ENCODE data around the gene CD46. TPM values are rescaled to one million over a fixed set of nuclear protein-coding genes. Genes with fewer than 3 reads are reported as not detected.

CD46 gene
- total and polyA plus RNA-seq, 7 experiments from 2014 or later, result 109 to 216 (median 127) TPM

- no peak overlapping the region for H3K4me3 ChIP-seq (ENCODE audit: low read length)
- peaks cover 36 to 64% of the 10 kb centered on the region in 2 donors for H3K4me1 ChIP-seq (ENCODE audit: control insufficient read depth in 2 of 2, insufficient read depth in 2 of 2, low read length in 2 of 2)
- intact Hi-C loops (cut with micrococcal nuclease), result loop anchor here in 1 of 2 donors (10.0 kb wide), 1 partner anchor 903 kb away; the partner anchor contains the start of gene FCMR
- DNase-seq, result no peak
- H3K27me3 ChIP-seq (ENCODE audit: control insufficient read depth in 2 of 2, insufficient read depth in 2 of 2, low read length in 2 of 2), result no peaks in the 10 kb centered on the region
- Mint-ChIP-seq H3K4me3 (peak overlapping the region in 6 of 10 donors; percentile 15 to 95 (median 54)), H3K4me1 (peaks cover 81 to 97% (median 94%) of the 10 kb centered on the region in 7 donors), H3K27ac (peak overlapping the region; percentile 96 to 100 (median 98)), H3K9me3 (peaks cover 0 to 16% (median 0%) of the 10 kb centered on the region in 11 donors), H3K36me3 (peaks cover 0 to 23% (median 9%) of the 10 kb centered on the region in 5 donors), H3K27me3 (peaks cover 0 to 6% (median 0%) of the 10 kb centered on the region in 5 donors)
- CTCF ChIA-PET, result interaction anchor here (0.5 to 6.6 kb wide), 11 partner anchors 23 to 142 kb away, joined by 3 to 145 read pairs (median 6); no protein-coding TSS in a partner anchor
- H3K36me3 ChIP-seq (ENCODE audit: control insufficient read depth in 2 of 3, insufficient read depth in 3 of 3, low read length in 3 of 3), result no peaks in the 10 kb centered on the region
- H3K27ac ChIP-seq (ENCODE audit: low read depth, low read length), result peak overlapping the region; percentile 88
- H3K9me3 ChIP-seq (ENCODE audit: control insufficient read depth in 2 of 3, low read length in 3 of 3), result no peaks in the 10 kb centered on the region
- no peak for ATAC-seq
- POLR2A ChIA-PET, result interaction anchor here (1.0 to 17.1 kb wide), 3 partner anchors 41 to 143 kb away, joined by 3 to 547 read pairs (median 75); no protein-coding TSS in a partner anchor
Measured at GRCh38 chr1:207827488-207827830, 75.6 kb downstream of the CD46 start.

- DNase-seq (no peak), ATAC-seq (no peak)
- no peak overlapping the region for H3K4me3 ChIP-seq (ENCODE audit: low read length)
- POLR2A ChIA-PET, result interaction anchor here (6.4 to 17.1 kb wide), 2 partner anchors 41 to 56 kb away, joined by 75 to 547 read pairs; no protein-coding TSS in a partner anchor
- no peaks in the 10 kb centered on the region for H3K36me3 ChIP-seq (ENCODE audit: control insufficient read depth in 2 of 3, insufficient read depth in 3 of 3, low read length in 3 of 3)
- H3K4me3 Mint-ChIP-seq, result peak overlapping the region in 2 of 10 donors; percentile 1 to 9
- H3K4me1 Mint-ChIP-seq, result peaks cover 81 to 97% (median 94%) of the 10 kb centered on the region in 7 donors
- peaks cover 0 to 6% (median 0%) of the 10 kb centered on the region in 5 donors for H3K27me3 Mint-ChIP-seq
- no peaks in the 10 kb centered on the region for H3K27me3 ChIP-seq (ENCODE audit: control insufficient read depth in 2 of 2, insufficient read depth in 2 of 2, low read length in 2 of 2)
- peak overlapping the region; percentile 26 for H3K27ac ChIP-seq (ENCODE audit: low read depth, low read length)
- peak overlapping the region; percentile 43 to 100 (median 96) for H3K27ac Mint-ChIP-seq
- peaks cover 36 to 69% of the 10 kb centered on the region in 2 donors for H3K4me1 ChIP-seq (ENCODE audit: control insufficient read depth in 2 of 2, insufficient read depth in 2 of 2, low read length in 2 of 2)
- CTCF ChIA-PET, result interaction anchor here (0.5 to 6.6 kb wide), 8 partner anchors 31 to 135 kb away, joined by 3 to 145 read pairs (median 8); no protein-coding TSS in a partner anchor
- intact Hi-C loops (cut with micrococcal nuclease), result loop anchor here (1.0 to 10.0 kb wide), 6 partner anchors 36 to 903 kb away; partner anchors contain the start of gene FCMR (in 1 of the 2)
- no peaks in the 10 kb centered on the region for H3K9me3 ChIP-seq (ENCODE audit: control insufficient read depth in 2 of 3, low read length in 3 of 3)
- peaks cover 0 to 20% (median 4%) of the 10 kb centered on the region in 5 donors for H3K36me3 Mint-ChIP-seq
- peaks cover 0 to 13% (median 0%) of the 10 kb centered on the region in 11 donors for H3K9me3 Mint-ChIP-seq
Measured at GRCh38 chr1:207828046-207828445, 76.2 kb downstream of the CD46 start.

- H3K9me3 Mint-ChIP-seq, result peaks cover 0 to 10% (median 0%) of the 10 kb centered on the region in 11 donors
- H3K4me1 Mint-ChIP-seq, result peaks cover 82 to 99% (median 97%) of the 10 kb centered on the region in 7 donors
- DNase-seq (peak; percentile 39 to 69 (median 57)), ATAC-seq (peak; percentile 40)
- Histone ChIP-seq H3K4me1 (ENCODE audit: control insufficient read depth in 2 of 2, insufficient read depth in 2 of 2, low read length in 2 of 2) (peaks cover 36 to 75% of the 10 kb centered on the region in 2 donors), H3K27me3 (ENCODE audit: control insufficient read depth in 2 of 2, insufficient read depth in 2 of 2, low read length in 2 of 2) (no peaks in the 10 kb centered on the region), H3K9me3 (ENCODE audit: control insufficient read depth in 2 of 3, low read length in 3 of 3) (no peaks in the 10 kb centered on the region), H3K36me3 (ENCODE audit: control insufficient read depth in 2 of 3, insufficient read depth in 3 of 3, low read length in 3 of 3) (no peaks in the 10 kb centered on the region), H3K27ac (ENCODE audit: low read depth, low read length) (peak overlapping the region; percentile 26), H3K4me3 (ENCODE audit: low read length) (no peak overlapping the region)
- intact Hi-C loops (cut with micrococcal nuclease), result loop anchor here (1.0 to 10.0 kb wide), 6 partner anchors 36 to 904 kb away; partner anchors contain the start of gene FCMR (in 1 of the 2)
- peak overlapping the region in 3 of 10 donors; percentile 1 to 21 (median 9) for H3K4me3 Mint-ChIP-seq
- H3K27ac Mint-ChIP-seq, result peak overlapping the region; percentile 43 to 100 (median 96)
- H3K27me3 Mint-ChIP-seq, result peaks cover 0 to 5% (median 0%) of the 10 kb centered on the region in 5 donors
- ChIA-PET CTCF (interaction anchor here (0.5 to 6.6 kb wide), 13 partner anchors 9 to 169 kb away, joined by 3 to 145 read pairs (median 7); no protein-coding TSS in a partner anchor), POLR2A (interaction anchor here (1.0 to 17.1 kb wide), 4 partner anchors 9 to 135 kb away, joined by 4 to 547 read pairs (median 7); no protein-coding TSS in a partner anchor)
- peaks cover 0 to 18% (median 4%) of the 10 kb centered on the region in 5 donors for H3K36me3 Mint-ChIP-seq
Measured at GRCh38 chr1:207828485-207829158, 76.8 kb downstream of the CD46 start.

- ATAC-seq (no peak), DNase-seq (no peak)
- Mint-ChIP-seq H3K9me3 (peaks cover 0 to 3% (median 0%) of the 10 kb centered on the region in 11 donors), H3K4me1 (peaks cover 81 to 99% (median 97%) of the 10 kb centered on the region in 7 donors), H3K4me3 (no peak overlapping the region), H3K36me3 (peaks cover 0 to 11% (median 0%) of the 10 kb centered on the region in 5 donors), H3K27me3 (no peaks in the 10 kb centered on the region), H3K27ac (peak overlapping the region in 8 of 9 donors; percentile 23 to 100 (median 85))
- H3K27ac ChIP-seq (ENCODE audit: low read depth, low read length), result no peak overlapping the region
- no peaks in the 10 kb centered on the region for H3K36me3 ChIP-seq (ENCODE audit: control insufficient read depth in 2 of 3, insufficient read depth in 3 of 3, low read length in 3 of 3)
- H3K27me3 ChIP-seq (ENCODE audit: control insufficient read depth in 2 of 2, insufficient read depth in 2 of 2, low read length in 2 of 2), result no peaks in the 10 kb centered on the region
- CTCF ChIA-PET, result interaction anchor here (0.5 to 6.6 kb wide), 17 partner anchors 9 to 168 kb away, joined by 3 to 145 read pairs (median 6); no protein-coding TSS in a partner anchor
- no peaks in the 10 kb centered on the region for H3K9me3 ChIP-seq (ENCODE audit: control insufficient read depth in 2 of 3, low read length in 3 of 3)
- intact Hi-C loops (cut with micrococcal nuclease), result loop anchor here in 1 of 2 donors (10.0 kb wide), 1 partner anchor 905 kb away; the partner anchor contains the start of gene FCMR
- H3K4me1 ChIP-seq (ENCODE audit: control insufficient read depth in 2 of 2, insufficient read depth in 2 of 2, low read length in 2 of 2), result peaks cover 29 to 76% of the 10 kb centered on the region in 2 donors
- POLR2A ChIA-PET, result interaction anchor here (0.9 to 17.1 kb wide), 4 partner anchors 8 to 54 kb away, joined by 3 to 547 read pairs (median 6); no protein-coding TSS in a partner anchor
- no peak overlapping the region for H3K4me3 ChIP-seq (ENCODE audit: low read length)
Measured at GRCh38 chr1:207829576-207829975, 77.7 kb downstream of the CD46 start.

- H3K27me3 ChIP-seq (ENCODE audit: control insufficient read depth in 2 of 2, insufficient read depth in 2 of 2, low read length in 2 of 2), result no peaks in the 10 kb centered on the region
- peaks cover 77 to 99% (median 97%) of the 10 kb centered on the region in 7 donors for H3K4me1 Mint-ChIP-seq
- ChIA-PET CTCF (interaction anchor here (1.1 to 6.6 kb wide), 10 partner anchors 8 to 134 kb away, joined by 3 to 145 read pairs (median 6); no protein-coding TSS in a partner anchor), POLR2A (interaction anchor here (2.0 to 17.1 kb wide), 4 partner anchors 8 to 132 kb away, joined by 7 to 547 read pairs (median 32); no protein-coding TSS in a partner anchor)
- H3K4me1 ChIP-seq (ENCODE audit: control insufficient read depth in 2 of 2, insufficient read depth in 2 of 2, low read length in 2 of 2), result peaks cover 26 to 73% of the 10 kb centered on the region in 2 donors
- H3K9me3 Mint-ChIP-seq, result peaks cover 0 to 1% (median 0%) of the 10 kb centered on the region in 11 donors
- no peaks in the 10 kb centered on the region for H3K27me3 Mint-ChIP-seq
- ATAC-seq (no peak), DNase-seq (no peak)
- H3K27ac Mint-ChIP-seq, result peak overlapping the region; percentile 65 to 99 (median 96)
- H3K36me3 ChIP-seq (ENCODE audit: control insufficient read depth in 2 of 3, insufficient read depth in 3 of 3, low read length in 3 of 3), result peaks cover 0 to 3% (median 0%) of the 10 kb centered on the region in 3 experiments
- H3K4me3 Mint-ChIP-seq, result peak overlapping the region in 4 of 10 donors; percentile 14 to 40 (median 16)
- peak overlapping the region; percentile 61 for H3K27ac ChIP-seq (ENCODE audit: low read depth, low read length)
- H3K4me3 ChIP-seq (ENCODE audit: low read length), result no peak overlapping the region
- no peaks in the 10 kb centered on the region for H3K9me3 ChIP-seq (ENCODE audit: control insufficient read depth in 2 of 3, low read length in 3 of 3)
- peaks cover 0 to 13% (median 0%) of the 10 kb centered on the region in 5 donors for H3K36me3 Mint-ChIP-seq
- intact Hi-C loops (cut with micrococcal nuclease), result no loop called here
Measured at GRCh38 chr1:207830788-207831187, 78.9 kb downstream of the CD46 start.

Data from naive thymus-derived CD4-positive, alpha-beta T cell (primary cell).